Stomach (tissue), 9 donors: ENCODE measurements around the gene SIRPA. TPM values are rescaled to one million over a fixed set of nuclear protein-coding genes. Genes with fewer than 3 reads are reported as not detected.

Source experiments
- DNase-seq, 2 donors: peaks; one replicate each; pipeline versions ENCODE4 v3.0.0 to v3.0.0-alpha.2; 2013 to 2019
- H3K27ac ChIP-seq, 5 donors: fragments of 200-600 bp in 4 of 5; sonication (generic) in 4 of 5; one replicate each; pipeline ENCODE4 v1.5.1; 2013 to 2019; ENCODE audit warnings: mild to moderate bottlenecking in 1 of 5, moderate library complexity in 1 of 5
- H3K27me3 ChIP-seq, 3 donors: fragments of 200-600 bp; sonication (generic); one replicate each; pipeline ENCODE4 v1.5.1; 2017 to 2019; ENCODE audit warnings: mixed run types in 1 of 3
- H3K36me3 ChIP-seq, 4 donors: fragments of 200-600 bp; sonication (generic); 1 replicate in 3 of 4; 2 replicates in 1 of 4; pipeline ENCODE4 v1.5.1; 2016 to 2019
- H3K4me1 ChIP-seq, 4 donors: fragments of 200-600 bp; sonication (generic); one replicate each; pipeline ENCODE4 v1.5.1; 2016 to 2019
- H3K4me3 ChIP-seq, 4 donors: fragments of 200-600 bp; sonication (generic) in 3 of 4; one replicate each; pipeline ENCODE4 v1.5.1; 2016 to 2019; ENCODE audit warnings: mild to moderate bottlenecking in 1 of 4
- H3K9me3 ChIP-seq, 4 donors: fragments of 200-600 bp; sonication (generic); one replicate each; pipeline ENCODE4 v1.5.1; 2016 to 2019
- EP300 ChIP-seq: sonication (generic); formaldehyde crosslinking; IDR thresholded peaks from one replicate; pipeline ENCODE4 v1.6.1; 2017; ENCODE audit warnings: antibody characterized with exemption
- POLR2A ChIP-seq, 4 donors: fragments of 450-650 bp; IDR thresholded peaks; one replicate each; pipeline ENCODE4 v1.6.1; 2016; ENCODE audit warnings: antibody characterized with exemption in 4 of 4, control low read depth in 2 of 4, mild to moderate bottlenecking in 1 of 4, moderate library complexity in 1 of 4
- POLR2AphosphoS5 ChIP-seq, 3 donors: sonication (generic); formaldehyde crosslinking; IDR thresholded peaks; one replicate each; pipeline ENCODE4 v1.6.1; 2016; ENCODE audit warnings: antibody characterized with exemption in 3 of 3
- WGBS, 5 donors: extraction: QIAGEN DNeasy Blood & Tissue Kit in 3 of 5; methylation state at CpG; one replicate each; pipeline versions ENCODE4 v1.1.5 to v1.1.7; 2013 to 2018; 5-methylcytosine and 5-hydroxymethylcytosine counted together
- intact Hi-C: fragments of 100-400 bp; cut with DNase I; formaldehyde crosslinking; loops from one replicate; pipeline ENCODE4 v1.15.1; 2023; ENCODE audit warnings: low total_unique reads
- polyA plus RNA-seq, 3 donors: library from polyadenylated mRNA; stranded (reverse); fragments of 200-250 nt; gene quantifications; one replicate each; pipeline ENCODE4 v1.2.3, GENCODE V29; 2013
- total RNA-seq, 5 donors: library from RNA; depleted of rRNA; stranded (reverse); fragments of >200 nt; gene quantifications; one replicate each; pipeline versions ENCODE4 v1.1.0 to v1.2.3, GENCODE V29; 2014 to 2016
- TF ChIP-seq, protein P1 (sequence below), 7 experiments: fragments of 450-650 bp in 4 of 7; fragments of 200-600 bp in 3 of 7; sonication (generic) in 3 of 7; IDR thresholded peaks; one replicate each; pipeline ENCODE4 v1.5.1; 2016 to 2019; ENCODE audit warnings: antibody characterized with exemption in 7 of 7, control low read depth in 2 of 7, mild to moderate bottlenecking in 1 of 7
- donor health status: healthy with polysubstance abuse.
- donor health status: Bipolar disorder and iron deficiency.
- donor health status: healthy.

SIRPA gene
- total and polyA plus RNA-seq, 8 donors = 0.29 to 35.5 (median 7.8) TPM

DNA sequence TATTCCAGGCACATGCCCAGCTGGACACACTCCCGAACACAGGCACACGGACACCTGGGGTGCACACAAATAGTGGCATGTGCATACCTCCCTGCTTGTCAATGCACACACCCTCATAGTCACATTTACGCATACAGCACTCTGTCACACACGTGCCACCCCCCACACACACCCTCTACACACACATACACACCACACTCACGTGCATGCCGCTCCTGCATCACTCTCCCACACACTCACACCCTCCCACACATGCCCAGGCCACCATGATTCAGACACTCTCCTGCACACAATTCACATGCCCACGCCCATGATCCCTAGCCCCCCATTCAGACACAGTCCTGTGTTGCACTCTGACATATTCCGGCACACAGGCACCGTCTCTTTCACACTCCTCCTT is 13.0 kb downstream of the SIRPA start:
- H3K27ac ChIP-seq = no peak overlapping the region
- TF ChIP-seq POLR2A (IDR thresholded peaks at IDR 0.05) (no peak), EP300 (no peak), POLR2AphosphoS5 (IDR thresholded peaks at IDR 0.05) (no peak)
- TF ChIP-seq, protein P1, sequence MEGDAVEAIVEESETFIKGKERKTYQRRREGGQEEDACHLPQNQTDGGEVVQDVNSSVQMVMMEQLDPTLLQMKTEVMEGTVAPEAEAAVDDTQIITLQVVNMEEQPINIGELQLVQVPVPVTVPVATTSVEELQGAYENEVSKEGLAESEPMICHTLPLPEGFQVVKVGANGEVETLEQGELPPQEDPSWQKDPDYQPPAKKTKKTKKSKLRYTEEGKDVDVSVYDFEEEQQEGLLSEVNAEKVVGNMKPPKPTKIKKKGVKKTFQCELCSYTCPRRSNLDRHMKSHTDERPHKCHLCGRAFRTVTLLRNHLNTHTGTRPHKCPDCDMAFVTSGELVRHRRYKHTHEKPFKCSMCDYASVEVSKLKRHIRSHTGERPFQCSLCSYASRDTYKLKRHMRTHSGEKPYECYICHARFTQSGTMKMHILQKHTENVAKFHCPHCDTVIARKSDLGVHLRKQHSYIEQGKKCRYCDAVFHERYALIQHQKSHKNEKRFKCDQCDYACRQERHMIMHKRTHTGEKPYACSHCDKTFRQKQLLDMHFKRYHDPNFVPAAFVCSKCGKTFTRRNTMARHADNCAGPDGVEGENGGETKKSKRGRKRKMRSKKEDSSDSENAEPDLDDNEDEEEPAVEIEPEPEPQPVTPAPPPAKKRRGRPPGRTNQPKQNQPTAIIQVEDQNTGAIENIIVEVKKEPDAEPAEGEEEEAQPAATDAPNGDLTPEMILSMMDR (IDR thresholded peaks at IDR 0.05) = no peak
- no peak overlapping the region for H3K4me3 ChIP-seq
- intact Hi-C loops = no loop called here
- no peak for DNase-seq
- H3K4me1 ChIP-seq = peaks cover 0 to 8% (median 1%) of the 10 kb centered on the region in 4 donors
- no peaks in the 10 kb centered on the region for H3K9me3 ChIP-seq
- 80 to 86% (median 82%) methylated on average over 9 of the region's 9 CpGs for WGBS, 5 donors
- H3K27me3 ChIP-seq = no peaks in the 10 kb centered on the region
- H3K36me3 ChIP-seq = peaks cover 0 to 11% (median 6%) of the 10 kb centered on the region in 4 donors

GRCh38 chr20:1909097-1909496 is 13.9 kb downstream of the SIRPA start:
- intact Hi-C loops = no loop called here
- H3K27ac ChIP-seq = no peak overlapping the region
- peaks cover 0 to 8% (median 1%) of the 10 kb centered on the region in 4 donors for H3K4me1 ChIP-seq
- TF ChIP-seq POLR2AphosphoS5 (IDR thresholded peaks at IDR 0.05) = no peak
- TF ChIP-seq POLR2A (IDR thresholded peaks at IDR 0.05) = no peak
- no peak for TF ChIP-seq EP300
- TF ChIP-seq, protein P1 (IDR thresholded peaks at IDR 0.05) = no peak
- H3K4me3 ChIP-seq = no peak overlapping the region
- H3K36me3 ChIP-seq = peaks cover 0 to 11% (median 6%) of the 10 kb centered on the region in 4 donors
- H3K27me3 ChIP-seq = no peaks in the 10 kb centered on the region
- WGBS, 5 donors = 78 to 88% (median 83%) methylated on average over 2 to 4 of the region's 4 CpGs
- no peak for DNase-seq
- H3K9me3 ChIP-seq = no peaks in the 10 kb centered on the region

DNA sequence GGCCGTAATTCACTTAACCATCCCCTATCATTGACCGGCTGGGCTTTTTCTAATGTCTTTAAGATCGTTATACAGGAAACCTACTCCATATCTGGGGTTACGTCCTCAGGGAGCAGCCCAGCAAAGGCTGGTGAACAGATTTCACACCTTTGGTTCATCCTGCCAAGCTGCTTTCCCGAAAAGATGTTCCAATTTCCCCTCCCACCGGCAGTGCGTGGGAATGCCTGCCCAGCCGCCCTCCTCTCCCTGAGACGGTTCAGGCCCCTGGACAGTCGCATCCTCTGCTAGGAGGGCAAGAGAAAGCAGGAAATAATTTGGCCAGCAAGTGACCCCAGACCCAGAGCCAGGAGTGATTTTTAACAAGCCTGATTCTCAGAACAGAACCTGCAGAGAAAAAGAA is 16.3 kb downstream of the SIRPA start:
- peaks cover 0 to 2% (median under 1%) of the 10 kb centered on the region in 4 donors for H3K4me1 ChIP-seq
- 83 to 94% (median 91%) methylated on average over 10 of the region's 10 CpGs for WGBS, 5 donors
- no peak for TF ChIP-seq EP300
- TF ChIP-seq, protein P1 (IDR thresholded peaks at IDR 0.05) = no peak
- no peak for TF ChIP-seq POLR2AphosphoS5 (IDR thresholded peaks at IDR 0.05)
- H3K27ac ChIP-seq = no peak overlapping the region
- peaks cover 8 to 28% (median 15%) of the 10 kb centered on the region in 4 donors for H3K36me3 ChIP-seq
- no peaks in the 10 kb centered on the region for H3K9me3 ChIP-seq
- H3K4me3 ChIP-seq = no peak overlapping the region
- H3K27me3 ChIP-seq = no peaks in the 10 kb centered on the region
- DNase-seq = no peak
- intact Hi-C loops = no loop called here

DNA sequence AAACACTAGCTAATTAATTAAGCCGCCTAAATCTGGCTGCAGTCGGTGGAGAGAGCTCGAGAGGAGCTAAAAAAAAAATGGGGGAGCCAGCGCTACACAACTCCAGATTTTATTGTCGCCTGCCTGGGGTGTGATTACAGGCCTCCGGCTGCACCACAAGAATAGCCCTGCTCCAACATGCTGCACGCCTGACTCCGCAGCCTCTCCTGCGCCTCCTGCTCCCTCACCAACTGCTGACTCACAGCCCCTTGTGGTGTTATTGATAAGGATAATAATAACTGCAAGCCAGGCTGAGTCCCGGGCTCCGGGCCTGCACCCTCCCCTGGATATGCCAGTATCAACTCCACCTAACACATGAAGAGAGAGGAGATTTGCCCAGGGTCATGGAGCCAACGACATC is 16.8 kb downstream of the SIRPA start:
- TF ChIP-seq, protein P1 (IDR thresholded peaks at IDR 0.05) = no peak
- no peak for TF ChIP-seq POLR2AphosphoS5 (IDR thresholded peaks at IDR 0.05)
- TF ChIP-seq EP300 = no peak
- no peak for TF ChIP-seq POLR2A (IDR thresholded peaks at IDR 0.05)
- no peaks in the 10 kb centered on the region for H3K9me3 ChIP-seq
- WGBS, 5 donors = 79 to 87% (median 87%) methylated on average over 12 of the region's 12 CpGs
- H3K27me3 ChIP-seq = no peaks in the 10 kb centered on the region
- no peak overlapping the region for H3K27ac ChIP-seq
- DNase-seq = no peak
- intact Hi-C loops = no loop called here
- no peak overlapping the region for H3K4me3 ChIP-seq
- H3K36me3 ChIP-seq = peaks cover 8 to 33% (median 20%) of the 10 kb centered on the region in 4 donors
- H3K4me1 ChIP-seq = peaks cover 0 to 2% (median 0%) of the 10 kb centered on the region in 4 donors
